Stromal cell of bone marrow (primary cell): Measurements from ENCODE around the gene GPC5.
"Not testable (repeated sequence)": the region's sequence is repeated elsewhere in the genome, so short reads cannot be mapped to it uniquely, and the experiment has no call there.

Experiments
- DNase-seq: peaks from one replicate; pipeline ENCODE4 v3.0.0-alpha.2; 2012; ENCODE audit warnings: low read depth

GPC5 gene

GRCh38 chr13:92265408-92265807, 867.0 kb downstream of the GPC5 start:
- DNase-seq, result no peak

- no peak for DNase-seq
These were observed 872.6 kb downstream of the GPC5 start for GRCh38 chr13:92270990-92271389.

- no peak for DNase-seq
These were observed 873.8 kb downstream of the GPC5 start for GRCh38 chr13:92272177-92272576.

- not testable (repeated sequence) for DNase-seq
These were observed 882.6 kb downstream of the GPC5 start for GRCh38 chr13:92280986-92281385.

DNA sequence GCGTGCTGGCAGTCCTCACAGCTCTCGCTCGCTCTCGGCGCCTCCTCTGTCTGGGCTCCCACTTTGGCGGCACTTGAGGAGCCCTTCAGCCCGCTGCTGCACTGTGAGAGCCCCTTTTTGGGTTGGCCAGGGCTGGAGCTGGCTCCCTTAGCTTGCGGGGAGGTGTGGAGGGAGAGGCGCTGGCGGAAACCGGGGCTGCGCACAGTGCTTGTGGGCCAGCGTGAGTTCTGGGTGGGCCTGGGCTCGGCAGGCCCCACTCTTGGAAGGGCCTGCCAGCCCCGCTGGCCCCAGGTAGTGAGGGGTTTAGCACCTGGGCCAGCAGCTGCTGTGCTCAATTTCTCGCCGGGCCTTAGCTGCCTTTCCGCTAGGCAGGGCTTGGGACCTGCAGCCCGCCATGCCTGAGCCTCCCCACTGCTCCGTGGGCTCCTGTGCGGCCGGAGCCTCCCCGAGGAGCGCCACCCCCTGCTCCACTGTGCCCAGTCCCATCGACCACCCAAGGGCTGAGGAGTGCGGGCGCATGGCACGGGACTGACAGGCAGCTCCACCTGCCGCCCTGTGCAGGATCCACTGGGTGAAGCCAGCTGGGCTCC, 892.4 kb downstream of the GPC5 start:
- not testable (repeated sequence) for DNase-seq

DNA sequence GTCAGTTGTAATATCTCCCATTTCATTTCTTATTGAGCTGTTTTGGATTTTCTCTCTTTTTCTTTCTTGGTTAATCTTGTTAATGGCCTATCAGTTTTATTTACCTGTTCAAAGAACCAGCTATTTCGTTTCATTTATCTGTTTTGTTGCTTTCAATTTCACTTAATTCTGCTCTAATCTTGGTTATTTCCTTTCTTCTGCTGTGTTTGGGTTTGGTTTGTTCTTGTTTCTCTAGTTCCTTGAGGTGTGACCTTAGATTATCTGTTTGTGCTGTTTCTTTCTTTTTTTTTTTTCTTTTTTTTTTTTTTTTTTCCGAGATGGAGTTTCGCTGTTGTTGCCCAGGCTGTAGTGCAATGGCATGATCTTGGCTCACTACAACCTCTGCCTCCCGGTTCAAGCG, 896.1 kb downstream of the GPC5 start:
- not testable (repeated sequence) for DNase-seq

DNA sequence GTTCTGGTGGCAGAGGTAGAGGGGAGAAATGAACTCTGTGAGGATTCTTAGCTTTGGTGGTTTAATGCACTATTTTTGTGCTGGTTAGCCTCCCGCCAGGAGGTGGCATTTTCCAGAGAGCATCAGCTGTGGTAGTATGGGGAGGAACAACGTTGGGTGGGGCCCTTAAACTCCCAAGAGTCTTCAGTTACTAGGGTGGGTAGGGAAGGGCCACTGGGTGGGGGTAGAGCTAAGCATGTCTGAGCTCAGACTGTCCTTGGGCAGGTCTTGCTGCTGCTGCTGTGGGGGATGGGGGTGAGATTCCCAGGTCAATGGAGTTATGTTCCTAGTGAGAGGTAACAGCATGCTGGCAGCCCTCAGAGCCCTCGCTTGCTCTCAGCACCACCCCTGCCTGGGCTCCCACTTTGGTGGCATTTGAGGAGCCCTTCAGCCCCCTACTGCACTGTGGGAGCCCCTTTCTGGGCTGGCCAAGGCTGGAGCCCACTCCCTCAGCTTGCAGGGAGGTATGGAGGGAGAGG, 897.8 kb downstream of the GPC5 start:
- DNase-seq, result not testable (repeated sequence)

GRCh38 chr13:92297971-92298942, 899.8 kb downstream of the GPC5 start:
- no peak for DNase-seq

- DNase-seq, result no peak
These were observed 902.2 kb downstream of the GPC5 start for GRCh38 chr13:92300651-92301050.

- no peak for DNase-seq
These were observed 905.0 kb downstream of the GPC5 start for GRCh38 chr13:92303428-92303827.

DNA sequence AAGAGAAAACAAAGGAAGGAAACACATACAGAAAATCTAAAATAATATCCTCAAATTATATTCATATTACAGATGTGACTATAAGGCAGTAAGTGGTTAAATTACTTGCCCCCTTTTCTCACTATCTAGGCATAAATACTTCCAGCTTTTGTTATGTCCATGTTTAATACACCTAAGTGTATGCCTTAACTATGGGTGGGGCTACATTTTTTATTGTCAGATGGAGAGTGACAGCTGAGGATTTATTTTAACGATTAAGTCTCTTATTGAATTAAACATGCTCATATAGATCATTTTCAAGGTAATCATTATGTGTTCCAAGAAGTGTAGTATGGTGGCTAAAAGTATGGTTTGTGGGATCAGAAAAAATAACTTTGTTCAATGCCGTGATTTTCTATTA, 909.3 kb downstream of the GPC5 start:
- DNase-seq, result no peak

GRCh38 chr13:92312823-92313222, 914.4 kb downstream of the GPC5 start:
- DNase-seq, result no peak

GRCh38 chr13:92313382-92313781, 915.0 kb downstream of the GPC5 start:
- no peak for DNase-seq

DNA sequence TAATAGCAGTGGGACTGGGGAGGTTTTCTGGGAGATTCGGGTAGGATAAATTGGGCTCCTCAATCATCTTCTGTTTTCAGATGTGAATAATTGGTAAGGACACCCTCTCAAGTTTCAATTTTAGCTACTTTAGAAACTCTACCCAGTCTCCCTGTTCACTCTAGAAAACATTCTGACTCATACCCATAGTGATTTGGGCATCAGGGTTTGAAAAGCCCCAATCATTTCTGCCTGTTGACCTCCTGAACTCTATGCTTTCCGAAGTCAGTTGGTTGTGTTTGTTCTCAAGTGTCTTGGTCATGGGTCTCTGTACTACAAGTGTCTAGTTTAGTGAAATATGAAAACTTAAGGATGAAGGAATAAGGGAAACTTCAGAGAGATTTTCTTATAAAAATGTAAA, 916.8 kb downstream of the GPC5 start:
- no peak for DNase-seq

GRCh38 chr13:92316030-92316429, 917.6 kb downstream of the GPC5 start:
- DNase-seq, result no peak

DNA sequence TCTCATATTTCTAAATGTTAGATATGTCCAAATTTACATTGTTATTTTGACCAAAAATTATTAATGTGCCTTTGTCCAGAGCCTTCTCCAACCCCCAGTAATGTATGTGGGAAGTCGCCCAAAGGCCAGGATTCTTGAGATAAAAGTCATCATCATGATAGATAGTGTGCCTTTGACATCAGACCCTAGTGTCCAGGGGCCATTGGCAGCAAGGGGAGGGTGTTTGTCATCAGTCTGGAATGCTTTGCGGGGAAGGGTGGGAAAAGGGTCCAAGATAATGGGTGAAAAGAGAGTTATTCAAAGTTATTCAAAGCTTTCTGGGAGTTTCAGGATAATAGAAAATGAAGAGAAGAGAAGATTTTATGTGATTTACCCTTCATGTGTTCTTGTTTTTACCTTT, 918.6 kb downstream of the GPC5 start:
- no peak for DNase-seq

GRCh38 chr13:92320323-92320722, 921.9 kb downstream of the GPC5 start:
- no peak for DNase-seq

DNA sequence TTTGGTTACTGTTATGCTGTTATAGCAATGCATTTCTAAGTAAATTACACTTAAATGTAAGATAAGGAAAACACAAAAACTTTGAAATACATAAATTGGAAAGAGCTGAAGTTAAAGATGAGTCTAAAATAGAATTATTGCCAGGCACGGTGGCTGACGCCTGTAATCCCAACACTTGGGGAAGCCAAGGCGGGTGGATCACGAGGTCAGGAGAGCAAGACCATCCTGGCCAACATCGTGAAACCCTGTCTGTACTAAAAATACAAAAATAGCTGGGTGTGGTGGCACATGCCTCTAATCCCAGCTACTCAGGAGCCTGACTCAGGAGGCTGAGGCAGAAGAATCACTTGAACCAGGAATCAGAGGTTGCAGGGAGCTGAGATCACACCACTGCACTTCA, 922.8 kb downstream of the GPC5 start:
- DNase-seq, result no peak

DNA sequence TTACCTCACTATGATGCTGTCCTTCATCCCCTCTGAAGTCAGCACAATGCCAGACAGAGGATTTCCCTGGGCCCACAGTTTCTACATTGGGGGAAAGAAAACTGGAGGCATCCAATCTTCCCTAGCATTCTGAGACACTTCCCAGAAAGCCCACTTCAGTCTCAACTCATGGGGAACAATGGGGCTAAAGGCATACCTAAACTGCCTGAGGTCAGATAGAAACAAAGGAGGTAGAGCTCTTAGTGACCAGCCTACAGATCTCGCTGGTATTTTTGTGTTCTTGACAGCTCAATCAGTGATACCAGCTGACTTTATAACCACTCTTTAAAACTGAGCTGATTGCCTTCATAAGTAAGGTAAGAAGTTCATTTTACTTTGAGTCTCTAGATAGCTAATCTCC, 947.2 kb downstream of the GPC5 start:
- DNase-seq, result no peak

DNA sequence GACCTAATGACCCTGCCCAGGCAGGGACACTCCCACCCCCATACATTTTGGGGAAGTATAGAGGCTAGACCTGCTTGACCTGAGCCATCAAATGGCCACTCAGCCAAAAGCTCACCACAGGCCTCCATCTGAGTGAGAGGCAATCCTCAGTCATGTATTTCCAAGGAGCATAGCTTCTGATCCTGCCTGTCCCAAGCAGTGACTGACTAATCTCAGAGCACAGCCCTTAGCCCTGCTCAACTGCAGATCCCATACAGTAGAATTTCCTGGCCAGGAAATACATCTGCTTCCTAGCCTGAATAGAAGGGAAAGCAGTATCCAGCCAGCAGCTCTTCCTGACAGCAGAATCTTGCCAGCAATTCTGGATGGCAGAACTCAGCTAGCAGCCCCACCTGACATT, 947.6 kb downstream of the GPC5 start:
- DNase-seq, result no peak

DNA sequence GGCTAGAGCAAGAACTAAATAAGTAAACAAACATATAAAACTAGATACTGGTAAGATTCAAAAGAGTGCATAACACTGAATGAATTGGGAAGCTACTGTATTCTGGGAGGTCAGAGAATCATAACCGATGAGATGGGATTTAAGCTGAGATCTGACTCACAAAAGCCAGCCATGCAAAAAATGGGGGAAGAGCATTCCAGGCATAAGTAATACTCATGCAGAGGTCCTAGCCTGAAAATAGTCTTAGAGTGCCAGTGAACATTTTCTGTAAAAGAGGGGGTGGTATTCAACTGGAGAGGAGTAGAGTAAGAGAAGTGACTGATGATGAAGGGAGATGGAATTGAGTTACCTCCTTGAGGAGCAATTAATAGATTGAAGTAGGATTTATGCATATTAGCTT, 956.2 kb downstream of the GPC5 start:
- DNase-seq, result no peak

DNA sequence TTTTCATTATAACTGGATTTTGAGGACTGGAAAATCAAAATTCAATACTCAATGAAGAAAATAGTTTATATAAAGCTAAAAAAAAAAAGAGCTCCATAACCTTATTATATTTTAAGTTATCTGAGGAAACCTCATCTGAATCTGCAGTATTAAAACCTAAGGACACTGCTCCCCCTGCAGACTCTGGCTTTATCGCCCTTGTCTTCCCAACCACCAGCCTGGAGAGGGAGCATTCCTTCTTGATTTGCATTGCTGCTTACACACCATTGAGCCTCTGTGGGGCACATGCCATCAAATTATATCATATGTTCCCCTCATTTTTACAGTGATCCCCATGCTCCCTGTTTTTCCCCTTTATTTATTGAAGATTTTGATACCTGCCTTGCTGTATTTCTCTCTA, 956.8 kb downstream of the GPC5 start:
- no peak for DNase-seq

DNA sequence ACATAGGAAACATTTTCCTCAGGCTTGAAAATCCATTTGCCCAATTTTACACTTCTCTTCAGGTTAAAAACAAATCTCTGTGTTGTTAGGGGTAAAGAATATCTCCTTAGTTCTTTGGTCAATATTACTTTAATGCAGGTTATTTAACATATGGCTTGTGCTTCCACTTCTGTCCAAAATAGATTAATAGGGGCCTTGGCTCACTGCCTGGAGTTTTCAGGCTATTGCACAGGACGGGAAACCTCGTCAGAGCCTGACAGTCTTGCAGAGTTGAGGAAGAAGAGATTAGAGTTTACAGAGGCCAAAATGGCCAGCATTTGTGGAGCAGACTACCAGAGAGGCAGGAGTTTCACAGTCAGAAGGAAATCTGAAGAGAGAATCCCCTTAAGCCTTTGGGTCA, 964.3 kb downstream of the GPC5 start:
- no peak for DNase-seq
